Measurements from ENCODE around the gene KRT73.

DNA sequence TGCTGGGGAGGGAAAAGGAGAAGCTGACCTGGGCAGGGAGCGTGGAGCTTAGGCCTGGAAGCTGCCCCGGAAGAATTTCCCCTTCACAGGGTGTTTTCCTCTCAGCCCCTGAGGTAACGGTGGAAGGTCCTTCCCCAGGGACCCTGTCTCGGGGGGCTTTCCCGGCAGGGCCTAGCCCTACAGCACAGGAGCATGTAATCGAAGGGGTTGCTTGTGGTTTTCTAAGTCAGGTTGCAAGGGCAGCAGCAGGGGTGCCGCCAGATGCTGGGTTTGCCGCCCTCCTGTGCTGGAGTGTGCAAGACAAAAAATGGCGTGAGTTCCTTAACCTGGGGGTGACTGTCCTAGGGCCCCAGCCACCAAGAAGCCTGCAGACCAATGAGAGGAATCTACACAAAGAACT lies 43.1 kb downstream of the KRT73 start:
- no peak for TF ChIP-seq POLR2A (IDR thresholded peaks at IDR 0.05)
- TF ChIP-seq, protein P1, sequence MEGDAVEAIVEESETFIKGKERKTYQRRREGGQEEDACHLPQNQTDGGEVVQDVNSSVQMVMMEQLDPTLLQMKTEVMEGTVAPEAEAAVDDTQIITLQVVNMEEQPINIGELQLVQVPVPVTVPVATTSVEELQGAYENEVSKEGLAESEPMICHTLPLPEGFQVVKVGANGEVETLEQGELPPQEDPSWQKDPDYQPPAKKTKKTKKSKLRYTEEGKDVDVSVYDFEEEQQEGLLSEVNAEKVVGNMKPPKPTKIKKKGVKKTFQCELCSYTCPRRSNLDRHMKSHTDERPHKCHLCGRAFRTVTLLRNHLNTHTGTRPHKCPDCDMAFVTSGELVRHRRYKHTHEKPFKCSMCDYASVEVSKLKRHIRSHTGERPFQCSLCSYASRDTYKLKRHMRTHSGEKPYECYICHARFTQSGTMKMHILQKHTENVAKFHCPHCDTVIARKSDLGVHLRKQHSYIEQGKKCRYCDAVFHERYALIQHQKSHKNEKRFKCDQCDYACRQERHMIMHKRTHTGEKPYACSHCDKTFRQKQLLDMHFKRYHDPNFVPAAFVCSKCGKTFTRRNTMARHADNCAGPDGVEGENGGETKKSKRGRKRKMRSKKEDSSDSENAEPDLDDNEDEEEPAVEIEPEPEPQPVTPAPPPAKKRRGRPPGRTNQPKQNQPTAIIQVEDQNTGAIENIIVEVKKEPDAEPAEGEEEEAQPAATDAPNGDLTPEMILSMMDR (IDR thresholded peaks at IDR 0.05) = no peak
- TF ChIP-seq POLR2AphosphoS5 (IDR thresholded peaks at IDR 0.05) = no peak
- no peak for TF ChIP-seq EP300 (IDR thresholded peaks at IDR 0.05)
